Keratinocyte (primary cell): ENCODE data around the gene SUN1.

Experiments
- CTCF ChIP-seq, 3 experiments: IDR thresholded peaks in 1 of 3; conservative IDR thresholded peaks in 1 of 3; optimal IDR thresholded peaks in 1 of 3; 2 replicates in 2 of 3; 3 replicates in 1 of 3; pipeline versions ENCODE3 to v1.5.1; 2011; ENCODE audit warnings: low read length in 3 of 3, mild to moderate bottlenecking in 3 of 3, moderate library complexity in 2 of 3, control low read depth in 1 of 3, inconsistent platforms in 1 of 3; ENCODE audit not compliant: insufficient read depth in 2 of 3; ENCODE audit errors: extremely low read depth in 1 of 3
- EZH2 ChIP-seq: IDR thresholded peaks from one replicate; pipeline ENCODE4 v1.6.1; 2012; ENCODE audit warnings: inconsistent platforms, mild to moderate bottlenecking, low read length, moderate library complexity

- no peak for TF ChIP-seq CTCF (optimal IDR thresholded peaks at IDR 0.05 in 1 of 3, IDR thresholded peaks at IDR 0.05 in 1 of 3, conservative IDR thresholded peaks at IDR 0.05 in 1 of 3; ENCODE audit: extremely low read depth in 1 of 3, insufficient read depth in 2 of 3, low read length in 3 of 3)
- TF ChIP-seq EZH2: no peak
These were observed 57.1 kb downstream of the SUN1 start for GRCh38 chr7:889391-889790.
